Stimulated activated memory B cell treated with anti-CD40 and anti-IgM and Interleukin-4, amounts not matched to agents 10 μg/mL and 1 μg/mL and 100 μg/mL, for 72 hours (primary cell): ENCODE results near the gene SH3RF3.

Source experiments
- ATAC-seq: fragments of 150-1000 bp; cut with Tn5 transposase; 2 replicates; pipeline ENCODE4 v1.10.0; 2021
- H3K27ac Mint-ChIP-seq: one replicate; pipeline ENCODE4 v1.8.0; 2022; ENCODE audit warnings: mild to moderate bottlenecking, mixed read lengths
- H3K27me3 Mint-ChIP-seq: one replicate; pipeline ENCODE4 v1.8.0; 2022; ENCODE audit warnings: mixed read lengths
- H3K36me3 Mint-ChIP-seq: one replicate; pipeline ENCODE4 v1.8.0; 2022; ENCODE audit warnings: mixed read lengths
- H3K4me1 Mint-ChIP-seq: one replicate; pipeline ENCODE4 v1.8.0; 2022; ENCODE audit warnings: mixed read lengths
- H3K4me3 Mint-ChIP-seq: one replicate; pipeline ENCODE4 v1.8.0; 2022; ENCODE audit warnings: mild to moderate bottlenecking, moderate library complexity, mixed read lengths
- H3K9me3 Mint-ChIP-seq: one replicate; pipeline ENCODE4 v1.8.0; 2022; ENCODE audit warnings: mixed read lengths

SH3RF3 gene

GRCh38 chr2:109244750-109245382 is 115.9 kb downstream of the SH3RF3 start:
- Mint-ChIP-seq H3K4me3 (no peak overlapping the region), H3K36me3 (no peaks in the 10 kb centered on the region), H3K9me3 (peaks cover 3% of the 10 kb centered on the region), H3K27me3 (no peaks in the 10 kb centered on the region), H3K27ac (no peak overlapping the region), H3K4me1 (no peaks in the 10 kb centered on the region)
- peak; percentile 32 for ATAC-seq

GRCh38 chr2:109246176-109246575 is 117.2 kb downstream of the SH3RF3 start:
- H3K9me3 Mint-ChIP-seq: peaks cover 3% of the 10 kb centered on the region
- no peak overlapping the region for H3K27ac Mint-ChIP-seq
- no peaks in the 10 kb centered on the region for H3K4me1 Mint-ChIP-seq
- no peak overlapping the region for H3K4me3 Mint-ChIP-seq
- no peaks in the 10 kb centered on the region for H3K36me3 Mint-ChIP-seq
- no peaks in the 10 kb centered on the region for H3K27me3 Mint-ChIP-seq
- ATAC-seq: no peak

- Mint-ChIP-seq H3K4me3 (no peak overlapping the region), H3K27me3 (no peaks in the 10 kb centered on the region), H3K27ac (no peak overlapping the region), H3K4me1 (no peaks in the 10 kb centered on the region), H3K36me3 (no peaks in the 10 kb centered on the region), H3K9me3 (peaks cover 3% of the 10 kb centered on the region)
- no peak for ATAC-seq
Measured at GRCh38 chr2:109246616-109247015, 117.6 kb downstream of the SH3RF3 start.

- Mint-ChIP-seq H3K27me3 (no peaks in the 10 kb centered on the region), H3K27ac (no peak overlapping the region), H3K4me1 (no peaks in the 10 kb centered on the region), H3K36me3 (no peaks in the 10 kb centered on the region), H3K9me3 (peaks cover 3% of the 10 kb centered on the region), H3K4me3 (no peak overlapping the region)
- ATAC-seq: no peak
Measured at GRCh38 chr2:109247340-109247739, 118.3 kb downstream of the SH3RF3 start.

- Mint-ChIP-seq H3K27ac (no peak overlapping the region), H3K4me1 (no peaks in the 10 kb centered on the region), H3K4me3 (no peak overlapping the region), H3K36me3 (no peaks in the 10 kb centered on the region), H3K9me3 (peaks cover 3% of the 10 kb centered on the region), H3K27me3 (no peaks in the 10 kb centered on the region)
- ATAC-seq: no peak
Measured at GRCh38 chr2:109247812-109248211, 118.8 kb downstream of the SH3RF3 start.

- peaks cover 3% of the 10 kb centered on the region for H3K9me3 Mint-ChIP-seq
- H3K27ac Mint-ChIP-seq: no peak overlapping the region
- H3K4me1 Mint-ChIP-seq: no peaks in the 10 kb centered on the region
- H3K36me3 Mint-ChIP-seq: no peaks in the 10 kb centered on the region
- H3K4me3 Mint-ChIP-seq: no peak overlapping the region
- no peak for ATAC-seq
- no peaks in the 10 kb centered on the region for H3K27me3 Mint-ChIP-seq
Measured at GRCh38 chr2:109248590-109248989, 119.6 kb downstream of the SH3RF3 start.

GRCh38 chr2:109253217-109253616 is 124.2 kb downstream of the SH3RF3 start:
- H3K9me3 Mint-ChIP-seq: peaks cover 3% of the 10 kb centered on the region
- no peaks in the 10 kb centered on the region for H3K27me3 Mint-ChIP-seq
- peaks cover 32% of the 10 kb centered on the region for H3K4me1 Mint-ChIP-seq
- H3K4me3 Mint-ChIP-seq: no peak overlapping the region
- H3K36me3 Mint-ChIP-seq: no peaks in the 10 kb centered on the region
- no peak for ATAC-seq
- no peak overlapping the region for H3K27ac Mint-ChIP-seq

- peak; percentile 75 for ATAC-seq
- Mint-ChIP-seq H3K4me1 (peaks cover 32% of the 10 kb centered on the region), H3K4me3 (no peak overlapping the region), H3K9me3 (peaks cover 2% of the 10 kb centered on the region), H3K36me3 (no peaks in the 10 kb centered on the region), H3K27ac (no peak overlapping the region), H3K27me3 (no peaks in the 10 kb centered on the region)
Measured at GRCh38 chr2:109254174-109254904, 125.3 kb downstream of the SH3RF3 start.

GRCh38 chr2:109255654-109256053 is 126.6 kb downstream of the SH3RF3 start:
- H3K27ac Mint-ChIP-seq: peak overlapping the region; percentile 64
- ATAC-seq: no peak
- H3K4me3 Mint-ChIP-seq: no peak overlapping the region

GRCh38 chr2:109256111-109256510 is 127.1 kb downstream of the SH3RF3 start:
- no peaks in the 10 kb centered on the region for H3K36me3 Mint-ChIP-seq

More at GRCh38 chr2:109255654-109256053, 126.6 kb downstream of the SH3RF3 start:
- no peaks in the 10 kb centered on the region for H3K27me3 Mint-ChIP-seq
- no peaks in the 10 kb centered on the region for H3K36me3 Mint-ChIP-seq
- no peaks in the 10 kb centered on the region for H3K9me3 Mint-ChIP-seq
- peaks cover 32% of the 10 kb centered on the region for H3K4me1 Mint-ChIP-seq

GRCh38 chr2:109256921-109257320 is 127.9 kb downstream of the SH3RF3 start:
- H3K36me3 Mint-ChIP-seq: no peaks in the 10 kb centered on the region
- no peaks in the 10 kb centered on the region for H3K27me3 Mint-ChIP-seq
- no peaks in the 10 kb centered on the region for H3K9me3 Mint-ChIP-seq
- peaks cover 32% of the 10 kb centered on the region for H3K4me1 Mint-ChIP-seq
- no peak overlapping the region for H3K4me3 Mint-ChIP-seq
- no peak overlapping the region for H3K27ac Mint-ChIP-seq
- no peak for ATAC-seq

More at GRCh38 chr2:109256111-109256510, 127.1 kb downstream of the SH3RF3 start:
- no peak for ATAC-seq
- peak overlapping the region; percentile 64 for H3K27ac Mint-ChIP-seq
- peak overlapping the region; percentile 30 for H3K4me3 Mint-ChIP-seq
- H3K4me1 Mint-ChIP-seq: peaks cover 32% of the 10 kb centered on the region
- H3K9me3 Mint-ChIP-seq: no peaks in the 10 kb centered on the region
- no peaks in the 10 kb centered on the region for H3K27me3 Mint-ChIP-seq

- Mint-ChIP-seq H3K27me3 (no peaks in the 10 kb centered on the region), H3K4me1 (peaks cover 32% of the 10 kb centered on the region), H3K9me3 (no peaks in the 10 kb centered on the region), H3K27ac (no peak overlapping the region), H3K4me3 (no peak overlapping the region), H3K36me3 (no peaks in the 10 kb centered on the region)
- no peak for ATAC-seq
Measured at GRCh38 chr2:109257653-109258052, 128.6 kb downstream of the SH3RF3 start.

- H3K36me3 Mint-ChIP-seq: no peaks in the 10 kb centered on the region
Measured at GRCh38 chr2:109258376-109258775, 129.4 kb downstream of the SH3RF3 start.

GRCh38 chr2:109258905-109259540 is 130.0 kb downstream of the SH3RF3 start:
- ATAC-seq: no peak
- H3K4me3 Mint-ChIP-seq: no peak overlapping the region
- H3K9me3 Mint-ChIP-seq: no peaks in the 10 kb centered on the region
- no peak overlapping the region for H3K27ac Mint-ChIP-seq
- no peaks in the 10 kb centered on the region for H3K27me3 Mint-ChIP-seq
- H3K36me3 Mint-ChIP-seq: no peaks in the 10 kb centered on the region
- H3K4me1 Mint-ChIP-seq: peaks cover 32% of the 10 kb centered on the region

More at GRCh38 chr2:109258376-109258775, 129.4 kb downstream of the SH3RF3 start:
- Mint-ChIP-seq H3K4me1 (peaks cover 32% of the 10 kb centered on the region), H3K9me3 (no peaks in the 10 kb centered on the region), H3K27me3 (no peaks in the 10 kb centered on the region), H3K4me3 (no peak overlapping the region), H3K27ac (no peak overlapping the region)
- ATAC-seq: no peak

- H3K4me1 Mint-ChIP-seq: peaks cover 27% of the 10 kb centered on the region
- no peaks in the 10 kb centered on the region for H3K36me3 Mint-ChIP-seq
- H3K27ac Mint-ChIP-seq: no peak overlapping the region
- H3K4me3 Mint-ChIP-seq: no peak overlapping the region
- no peaks in the 10 kb centered on the region for H3K27me3 Mint-ChIP-seq
- no peak for ATAC-seq
- H3K9me3 Mint-ChIP-seq: no peaks in the 10 kb centered on the region
Measured at GRCh38 chr2:109259671-109260070, 130.7 kb downstream of the SH3RF3 start.
